ENCODE data around the gene SRCIN1.

DNA sequence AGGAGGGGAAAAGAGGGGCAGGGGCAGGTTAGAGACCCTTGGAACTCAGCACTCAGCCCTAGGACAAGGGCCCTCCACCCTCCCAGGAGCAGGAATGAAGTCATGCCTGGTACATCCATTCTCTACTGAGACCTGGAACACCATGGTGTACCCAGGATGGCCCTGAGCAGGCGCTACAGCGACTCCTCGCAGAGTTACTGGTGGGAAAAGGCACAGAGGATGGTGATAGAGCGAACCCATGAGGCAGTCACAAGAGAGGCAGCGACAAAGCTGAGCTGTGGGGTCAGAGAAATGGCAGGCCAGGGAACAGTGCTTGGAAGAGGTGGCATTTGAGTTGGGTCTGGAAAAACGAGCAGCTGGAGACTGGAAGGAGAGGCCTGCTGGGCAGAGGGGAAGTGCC is 37.5 kb downstream of the SRCIN1 start:
- no peak for TF ChIP-seq EZH2 (IDR thresholded peaks at IDR 0.05; ENCODE audit: borderline replicate concordance, insufficient read depth, low read depth, low read length, poor library complexity, severe bottlenecking)
- TF ChIP-seq, protein P1, sequence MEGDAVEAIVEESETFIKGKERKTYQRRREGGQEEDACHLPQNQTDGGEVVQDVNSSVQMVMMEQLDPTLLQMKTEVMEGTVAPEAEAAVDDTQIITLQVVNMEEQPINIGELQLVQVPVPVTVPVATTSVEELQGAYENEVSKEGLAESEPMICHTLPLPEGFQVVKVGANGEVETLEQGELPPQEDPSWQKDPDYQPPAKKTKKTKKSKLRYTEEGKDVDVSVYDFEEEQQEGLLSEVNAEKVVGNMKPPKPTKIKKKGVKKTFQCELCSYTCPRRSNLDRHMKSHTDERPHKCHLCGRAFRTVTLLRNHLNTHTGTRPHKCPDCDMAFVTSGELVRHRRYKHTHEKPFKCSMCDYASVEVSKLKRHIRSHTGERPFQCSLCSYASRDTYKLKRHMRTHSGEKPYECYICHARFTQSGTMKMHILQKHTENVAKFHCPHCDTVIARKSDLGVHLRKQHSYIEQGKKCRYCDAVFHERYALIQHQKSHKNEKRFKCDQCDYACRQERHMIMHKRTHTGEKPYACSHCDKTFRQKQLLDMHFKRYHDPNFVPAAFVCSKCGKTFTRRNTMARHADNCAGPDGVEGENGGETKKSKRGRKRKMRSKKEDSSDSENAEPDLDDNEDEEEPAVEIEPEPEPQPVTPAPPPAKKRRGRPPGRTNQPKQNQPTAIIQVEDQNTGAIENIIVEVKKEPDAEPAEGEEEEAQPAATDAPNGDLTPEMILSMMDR (IDR thresholded peaks at IDR 0.05), result no peak

Measured in B cell (primary cell).